Muscle of leg (tissue), 11 donors: Measurements from ENCODE around the gene ZFYVE21. TPM values are rescaled to one million over a fixed set of nuclear protein-coding genes. Genes with fewer than 3 reads are reported as not detected.
"Not testable (repeated sequence)": the region's sequence is repeated elsewhere in the genome, so short reads cannot be mapped to it uniquely, and the experiment has no call there.

ENCODE experiments used
- DNase-seq: peaks from one replicate; pipeline ENCODE4 v3.0.0; 2013
- H3K27ac ChIP-seq: one replicate; pipeline ENCODE4 v1.5.1; 2013; ENCODE audit warnings: mild to moderate bottlenecking, low read length, control low read depth
- H3K27me3 ChIP-seq: one replicate; pipeline ENCODE4 v1.6.1; 2013; ENCODE audit warnings: low read length; ENCODE audit not compliant: control insufficient read depth, insufficient read depth
- H3K36me3 ChIP-seq: one replicate; pipeline ENCODE4 v1.6.1; 2013; ENCODE audit warnings: low read length; ENCODE audit not compliant: control insufficient read depth, insufficient read depth
- H3K4me1 ChIP-seq: one replicate; pipeline ENCODE4 v1.6.1; 2013; ENCODE audit warnings: low read length; ENCODE audit not compliant: control insufficient read depth, insufficient read depth
- H3K4me3 ChIP-seq: one replicate; pipeline ENCODE4 v1.5.1; 2013; ENCODE audit warnings: low read length, control low read depth
- H3K9me3 ChIP-seq: replicated peaks from 2 replicates; pipeline ENCODE4 v1.6.1; 2013; ENCODE audit warnings: low read depth, low read length; ENCODE audit not compliant: control insufficient read depth
- WGBS: methylation state at CpG from one replicate; pipeline ENCODE4 v1.1.5; 2013; ENCODE audit warnings: missing lambda C conversion rate; ENCODE audit not compliant: insufficient coverage; 5-methylcytosine and 5-hydroxymethylcytosine counted together
- polyA plus RNA-seq, 8 donors: library from polyadenylated mRNA; unstranded; fragments of 120-200 nt; gene quantifications; one replicate each; pipeline versions ENCODE4 v1.2.1 to v1.2.3, GENCODE V29; 2013; ENCODE audit warnings: inconsistent platforms in 1 of 8, low replicate concordance in 1 of 8; ENCODE audit not compliant: insufficient read length in 8 of 8, insufficient read depth in 1 of 8
- total RNA-seq: library from RNA; stranded (reverse); fragments of 120-200 nt; gene quantifications from one replicate; pipeline ENCODE4 v1.2.4, GENCODE V29; 2013

ZFYVE21 gene
- total and polyA plus RNA-seq, 9 donors, result 33.6 to 46.4 (median 41.3) TPM

GRCh38 chr14:103762541-103762940 is 46.9 kb downstream of the ZFYVE21 start:
- no peaks in the 10 kb centered on the region for H3K36me3 ChIP-seq
- no peak overlapping the region for H3K27ac ChIP-seq
- no peaks in the 10 kb centered on the region for H3K9me3 ChIP-seq
- H3K4me1 ChIP-seq, result no peaks in the 10 kb centered on the region
- DNase-seq, result no peak
- H3K4me3 ChIP-seq, result no peak overlapping the region
- WGBS, result 78% methylated on average over 11 of the region's 13 CpGs
- no peaks in the 10 kb centered on the region for H3K27me3 ChIP-seq

- no peaks in the 10 kb centered on the region for H3K27me3 ChIP-seq
- no peaks in the 10 kb centered on the region for H3K36me3 ChIP-seq
- no peak overlapping the region for H3K4me3 ChIP-seq
- H3K4me1 ChIP-seq, result no peaks in the 10 kb centered on the region
- H3K27ac ChIP-seq, result no peak overlapping the region
- WGBS, result no CpG with 5 or more reads among the region's 5 CpGs
- no peaks in the 10 kb centered on the region for H3K9me3 ChIP-seq
- DNase-seq, result no peak
Observed at GRCh38 chr14:103763730-103764488, 48.3 kb downstream of the ZFYVE21 start.

- no peaks in the 10 kb centered on the region for H3K9me3 ChIP-seq
- no peak for DNase-seq
- H3K36me3 ChIP-seq, result no peaks in the 10 kb centered on the region
- H3K4me1 ChIP-seq, result no peaks in the 10 kb centered on the region
- 86% methylated on average over 3 of the region's 3 CpGs for WGBS
- no peak overlapping the region for H3K4me3 ChIP-seq
- no peaks in the 10 kb centered on the region for H3K27me3 ChIP-seq
- H3K27ac ChIP-seq, result no peak overlapping the region
Observed at GRCh38 chr14:103765526-103765925, 49.9 kb downstream of the ZFYVE21 start.

GRCh38 chr14:103767336-103767894 is 51.8 kb downstream of the ZFYVE21 start:
- Histone ChIP-seq H3K36me3 (no peaks in the 10 kb centered on the region), H3K27me3 (no peaks in the 10 kb centered on the region), H3K4me3 (no peak overlapping the region), H3K4me1 (no peaks in the 10 kb centered on the region), H3K9me3 (peaks cover 4% of the 10 kb centered on the region), H3K27ac (no peak overlapping the region)
- WGBS, result 62% methylated on average over 4 of the region's 4 CpGs
- DNase-seq, result no peak

- no CpG with 5 or more reads among the region's 2 CpGs for WGBS
- Histone ChIP-seq H3K4me1 (no peaks in the 10 kb centered on the region), H3K4me3 (no peak overlapping the region)
Observed at GRCh38 chr14:103770500-103770899, 54.9 kb downstream of the ZFYVE21 start.

GRCh38 chr14:103770902-103771301 is 55.3 kb downstream of the ZFYVE21 start:
- no peaks in the 10 kb centered on the region for H3K27me3 ChIP-seq
- WGBS, result 63% methylated on average over 4 of the region's 4 CpGs
- no peaks in the 10 kb centered on the region for H3K4me1 ChIP-seq
- no peak overlapping the region for H3K27ac ChIP-seq
- peaks cover 5% of the 10 kb centered on the region for H3K9me3 ChIP-seq
- no peaks in the 10 kb centered on the region for H3K36me3 ChIP-seq
- DNase-seq, result no peak
- H3K4me3 ChIP-seq, result no peak overlapping the region

More at GRCh38 chr14:103770500-103770899, 54.9 kb downstream of the ZFYVE21 start:
- Histone ChIP-seq H3K27me3 (no peaks in the 10 kb centered on the region), H3K27ac (no peak overlapping the region), H3K9me3 (peaks cover 5% of the 10 kb centered on the region), H3K36me3 (no peaks in the 10 kb centered on the region)
- no peak for DNase-seq

- Histone ChIP-seq H3K4me3 (no peak overlapping the region), H3K27me3 (no peaks in the 10 kb centered on the region), H3K36me3 (no peaks in the 10 kb centered on the region), H3K9me3 (peaks cover 5% of the 10 kb centered on the region), H3K27ac (no peak overlapping the region), H3K4me1 (no peaks in the 10 kb centered on the region)
- WGBS, result 71% methylated on average over 1 of the region's 1 CpG
- DNase-seq, result no peak
Observed at GRCh38 chr14:103772078-103772712, 56.6 kb downstream of the ZFYVE21 start.

- H3K4me3 ChIP-seq, result no peak overlapping the region
- no peaks in the 10 kb centered on the region for H3K27me3 ChIP-seq
- H3K27ac ChIP-seq, result no peak overlapping the region
- no CpG with 5 or more reads among the region's 2 CpGs for WGBS
- DNase-seq, result peak; percentile 35
- H3K4me1 ChIP-seq, result no peaks in the 10 kb centered on the region
- peaks cover 5% of the 10 kb centered on the region for H3K9me3 ChIP-seq
- H3K36me3 ChIP-seq, result no peaks in the 10 kb centered on the region
Observed at GRCh38 chr14:103773521-103773920, 57.9 kb downstream of the ZFYVE21 start.

GRCh38 chr14:103775506-103775905 is 59.9 kb downstream of the ZFYVE21 start:
- Histone ChIP-seq H3K9me3 (peaks cover 5% of the 10 kb centered on the region), H3K27me3 (no peaks in the 10 kb centered on the region), H3K27ac (no peak overlapping the region), H3K4me3 (no peak overlapping the region), H3K36me3 (no peaks in the 10 kb centered on the region), H3K4me1 (no peaks in the 10 kb centered on the region)
- 100% methylated on average over 1 of the region's 7 CpGs for WGBS
- no peak for DNase-seq

- DNase-seq, H3K4me1 ChIP-seq, H3K36me3 ChIP-seq, H3K4me3 ChIP-seq, H3K9me3 ChIP-seq, H3K27me3 ChIP-seq, H3K27ac ChIP-seq: not testable (repeated sequence)
- WGBS, result 100% methylated on average over 2 of the region's 6 CpGs
Observed at GRCh38 chr14:103776319-103776718, 60.7 kb downstream of the ZFYVE21 start.
